ENCODE measurements around the gene KCNQ1. TPM values are rescaled to one million over a fixed set of nuclear protein-coding genes. Genes with fewer than 3 reads are reported as not detected.

KCNQ1 gene
- total RNA-seq, 2 experiments from 2014 or later: 9.1 to 10.9 TPM

- CTCF ChIA-PET: no interaction called here
- no peaks in the 10 kb centered on the region for H3K9me3 Mint-ChIP-seq (ENCODE audit: low read depth)
- no peaks in the 10 kb centered on the region for H3K36me3 Mint-ChIP-seq (ENCODE audit: low read depth)
- POLR2A ChIA-PET: no interaction called here
- DNase-seq (peak; percentile 2), ATAC-seq (no peak)
- H3K27me3 Mint-ChIP-seq: no peaks in the 10 kb centered on the region
- H3K4me3 Mint-ChIP-seq: no peak overlapping the region
- intact Hi-C loops (cut with DNase I, micrococcal nuclease): no loop called here
- no peaks in the 10 kb centered on the region for H3K4me1 Mint-ChIP-seq
- no peak overlapping the region for H3K27ac Mint-ChIP-seq
These were observed 242.4 kb downstream of the KCNQ1 start for GRCh38 chr11:2687223-2687530.

- Mint-ChIP-seq H3K4me3 (no peak overlapping the region), H3K27ac (no peak overlapping the region), H3K9me3 (ENCODE audit: low read depth) (no peaks in the 10 kb centered on the region), H3K36me3 (ENCODE audit: low read depth) (no peaks in the 10 kb centered on the region), H3K27me3 (no peaks in the 10 kb centered on the region), H3K4me1 (no peaks in the 10 kb centered on the region)
- intact Hi-C loops (cut with DNase I, micrococcal nuclease): no loop called here
- ATAC-seq: no peak
- ChIA-PET POLR2A (no interaction called here), CTCF (no interaction called here)
- peak; percentile 2 for DNase-seq
These were observed 243.0 kb downstream of the KCNQ1 start for GRCh38 chr11:2687782-2688191.

GRCh38 chr11:2688381-2689231, 243.8 kb downstream of the KCNQ1 start:
- intact Hi-C loops (cut with DNase I, micrococcal nuclease): no loop called here
- ChIA-PET POLR2A (no interaction called here), CTCF (interaction anchor here (0.6 kb wide), 1 partner anchor 879 kb away, joined by 3 read pairs; no protein-coding TSS in a partner anchor)
- Mint-ChIP-seq H3K4me1 (no peaks in the 10 kb centered on the region), H3K27ac (no peak overlapping the region), H3K9me3 (ENCODE audit: low read depth) (no peaks in the 10 kb centered on the region), H3K27me3 (no peaks in the 10 kb centered on the region), H3K4me3 (no peak overlapping the region), H3K36me3 (ENCODE audit: low read depth) (no peaks in the 10 kb centered on the region)
- DNase-seq (peak; percentile 1), ATAC-seq (no peak)

GRCh38 chr11:2689651-2690575, 245.1 kb downstream of the KCNQ1 start:
- peak; percentile 1 for DNase-seq
- ChIA-PET CTCF (no interaction called here), POLR2A (interaction anchor here (0.5 kb wide), 1 partner anchor 10 kb away, joined by 4 read pairs; the partner anchor contains the start of gene KCNQ1OT1)
- Mint-ChIP-seq H3K4me3 (no peak overlapping the region), H3K36me3 (ENCODE audit: low read depth) (no peaks in the 10 kb centered on the region), H3K9me3 (ENCODE audit: low read depth) (no peaks in the 10 kb centered on the region), H3K27me3 (no peaks in the 10 kb centered on the region), H3K27ac (no peak overlapping the region), H3K4me1 (no peaks in the 10 kb centered on the region)
- intact Hi-C loops (cut with DNase I, micrococcal nuclease): no loop called here
- no peak for ATAC-seq

DNA sequence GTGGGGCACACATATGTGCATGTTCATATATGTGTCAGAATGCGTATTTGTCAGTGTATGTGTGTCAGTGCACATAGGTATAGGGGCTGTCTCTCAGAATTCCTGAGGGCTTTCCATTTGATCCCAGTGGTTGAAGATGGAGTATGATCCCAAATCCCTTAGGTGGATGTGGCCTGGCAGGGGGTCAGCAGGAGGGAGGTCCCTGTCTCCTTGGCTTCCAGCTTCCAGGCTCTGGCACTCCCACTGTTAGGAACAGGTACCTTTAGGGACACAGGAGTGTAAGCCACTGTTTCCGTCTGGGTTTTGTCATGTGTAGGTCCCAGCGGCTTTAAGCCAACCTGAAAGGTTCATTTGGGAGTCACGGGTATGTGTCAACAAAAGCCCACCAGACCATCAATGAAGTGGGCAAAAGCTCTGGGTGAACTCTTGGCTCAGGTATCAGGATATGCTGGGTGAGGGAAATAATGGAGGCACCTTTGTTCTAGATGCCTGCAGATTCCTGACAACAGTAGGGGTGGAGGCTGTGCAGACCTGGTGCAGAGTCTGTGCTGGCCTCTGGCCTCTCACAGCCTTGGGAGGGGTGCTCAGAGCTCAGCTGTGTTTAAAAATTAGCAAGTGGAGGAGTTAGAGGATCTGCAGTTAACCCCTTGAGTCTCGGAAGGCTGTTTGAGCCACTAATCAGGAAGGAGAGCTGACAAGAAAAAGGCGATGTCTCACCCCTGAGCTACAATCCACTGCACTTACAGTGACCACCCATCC, 246.0 kb downstream of the KCNQ1 start:
- Mint-ChIP-seq H3K4me3 (no peak overlapping the region), H3K4me1 (no peaks in the 10 kb centered on the region), H3K27ac (no peak overlapping the region), H3K36me3 (ENCODE audit: low read depth) (no peaks in the 10 kb centered on the region), H3K9me3 (ENCODE audit: low read depth) (no peaks in the 10 kb centered on the region), H3K27me3 (no peaks in the 10 kb centered on the region)
- ATAC-seq (no peak), DNase-seq (peak; percentile 1)
- intact Hi-C loops (cut with DNase I, micrococcal nuclease): no loop called here
- CTCF ChIA-PET: interaction anchor here (0.6 to 0.8 kb wide), 2 partner anchors 30 to 197 kb away, joined by 3 read pairs; no protein-coding TSS in a partner anchor
- POLR2A ChIA-PET: no interaction called here

GRCh38 chr11:2691355-2691761, 246.6 kb downstream of the KCNQ1 start:
- Mint-ChIP-seq H3K27me3 (no peaks in the 10 kb centered on the region), H3K27ac (no peak overlapping the region), H3K4me1 (no peaks in the 10 kb centered on the region), H3K4me3 (no peak overlapping the region), H3K9me3 (ENCODE audit: low read depth) (no peaks in the 10 kb centered on the region), H3K36me3 (ENCODE audit: low read depth) (no peaks in the 10 kb centered on the region)
- no peak for ATAC-seq
- CTCF ChIA-PET: interaction anchor here (0.6 to 0.9 kb wide), 3 partner anchors 30 to 196 kb away, joined by 3 to 4 read pairs (median 3); no protein-coding TSS in a partner anchor
- intact Hi-C loops (cut with DNase I, micrococcal nuclease): no loop called here
- POLR2A ChIA-PET: no interaction called here
- DNase-seq: no peak

DNA sequence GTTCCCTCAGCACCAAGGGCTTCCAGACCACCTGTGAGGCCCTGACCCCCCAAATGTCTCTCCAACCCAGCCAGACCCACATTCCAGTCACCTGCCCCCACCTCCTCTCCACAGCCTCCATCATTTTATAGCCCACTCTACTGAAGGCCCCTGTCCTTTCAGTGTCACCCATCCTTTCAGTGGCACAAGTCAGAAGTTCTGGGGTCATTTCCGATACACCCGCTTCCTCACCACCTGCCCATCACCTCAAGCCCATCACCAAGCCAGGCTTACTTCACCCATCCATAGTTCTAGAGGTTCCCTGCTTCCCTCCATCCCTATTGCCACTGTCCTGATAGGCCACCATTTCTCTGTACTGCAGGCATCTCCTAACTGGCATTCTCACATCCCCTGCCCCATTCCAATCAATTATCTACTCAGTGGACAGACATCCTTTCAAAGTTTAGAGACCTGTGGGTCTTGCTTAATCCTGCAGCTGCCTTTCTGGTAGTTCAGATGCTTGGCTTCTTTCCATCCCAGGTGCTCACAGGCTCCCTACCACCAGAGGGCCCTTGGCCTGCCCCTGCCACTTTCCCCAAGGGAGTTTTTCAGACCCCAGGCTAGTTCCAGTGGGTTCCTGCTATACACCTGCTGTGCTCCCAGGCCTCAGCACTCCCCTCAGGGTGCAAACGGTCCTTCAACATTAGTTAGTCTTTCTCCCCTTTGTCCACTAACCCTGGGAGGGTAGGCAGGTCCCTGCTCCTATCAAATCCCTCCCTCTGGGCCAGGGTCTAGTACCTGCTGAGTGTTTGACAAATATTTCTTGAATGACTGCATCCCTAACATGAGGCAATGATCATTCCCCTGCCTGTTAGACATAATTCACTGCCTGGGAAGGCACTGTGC, 247.4 kb downstream of the KCNQ1 start:
- Mint-ChIP-seq H3K27ac (no peak overlapping the region), H3K36me3 (ENCODE audit: low read depth) (no peaks in the 10 kb centered on the region), H3K27me3 (no peaks in the 10 kb centered on the region), H3K4me3 (no peak overlapping the region), H3K9me3 (ENCODE audit: low read depth) (no peaks in the 10 kb centered on the region), H3K4me1 (no peaks in the 10 kb centered on the region)
- CTCF ChIA-PET: interaction anchor here (0.7 to 0.9 kb wide), 2 partner anchors 25 to 81 kb away, joined by 3 to 4 read pairs; no protein-coding TSS in a partner anchor
- POLR2A ChIA-PET: no interaction called here
- DNase-seq (peak; percentile 6), ATAC-seq (no peak)
- intact Hi-C loops (cut with DNase I, micrococcal nuclease): no loop called here

DNA sequence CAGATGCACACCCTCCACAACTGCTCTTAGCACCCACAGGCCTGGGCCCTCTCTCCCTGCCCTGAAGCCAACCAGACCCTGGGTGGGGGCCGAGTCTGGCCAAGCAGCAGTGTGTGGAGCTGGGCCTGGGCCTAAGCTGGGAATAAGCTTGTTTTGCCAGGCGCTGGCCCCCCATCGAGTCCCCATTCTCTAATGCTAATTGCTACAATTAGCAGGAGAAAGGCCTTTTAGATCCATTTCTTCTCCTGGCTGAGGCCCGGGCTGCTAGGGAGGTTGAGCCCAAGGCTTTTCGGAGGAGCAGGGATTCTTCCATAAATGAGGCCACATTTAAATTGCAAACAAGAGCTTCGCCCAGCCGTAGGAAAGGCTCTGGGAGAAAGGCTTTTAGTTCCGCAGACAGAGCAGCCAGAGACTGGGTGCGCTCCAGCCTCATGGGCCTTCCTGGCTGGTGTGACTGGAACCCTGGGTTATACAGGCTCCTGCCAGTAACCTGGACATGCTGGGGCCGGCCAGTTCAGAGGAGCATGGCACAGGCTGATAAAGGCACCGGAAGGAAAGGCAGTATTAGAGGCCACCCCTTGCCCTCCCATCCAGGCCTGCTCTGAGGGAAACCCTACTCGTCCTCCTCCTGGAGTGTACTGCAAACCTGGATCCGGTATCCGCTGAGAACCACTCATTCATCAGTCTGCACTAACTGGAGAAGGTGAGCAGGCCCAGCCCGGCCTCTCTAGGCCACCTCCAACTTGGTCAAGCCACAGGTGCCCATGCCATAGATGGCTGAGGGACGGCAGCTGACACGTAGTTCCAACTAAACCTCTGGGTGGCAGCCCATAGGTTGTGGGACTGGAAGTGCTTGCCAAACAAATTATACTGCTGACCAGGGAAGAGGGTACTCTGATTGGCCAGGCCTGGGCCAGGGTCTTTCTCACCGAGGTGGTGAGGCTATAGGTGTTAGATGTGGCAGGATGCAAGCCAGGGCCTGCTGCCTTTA, 248.8 kb downstream of the KCNQ1 start:
- H3K4me3 Mint-ChIP-seq: no peak overlapping the region
- ChIA-PET CTCF (no interaction called here), POLR2A (no interaction called here)
- H3K27ac Mint-ChIP-seq: no peak overlapping the region
- intact Hi-C loops (cut with DNase I, micrococcal nuclease): no loop called here
- H3K27me3 Mint-ChIP-seq: no peaks in the 10 kb centered on the region
- H3K4me1 Mint-ChIP-seq: peaks cover 4% of the 10 kb centered on the region
- H3K36me3 Mint-ChIP-seq (ENCODE audit: low read depth): peaks cover 4% of the 10 kb centered on the region
- H3K9me3 Mint-ChIP-seq (ENCODE audit: low read depth): no peaks in the 10 kb centered on the region
- ATAC-seq: no peak
- peak; percentile 2 for DNase-seq

DNA sequence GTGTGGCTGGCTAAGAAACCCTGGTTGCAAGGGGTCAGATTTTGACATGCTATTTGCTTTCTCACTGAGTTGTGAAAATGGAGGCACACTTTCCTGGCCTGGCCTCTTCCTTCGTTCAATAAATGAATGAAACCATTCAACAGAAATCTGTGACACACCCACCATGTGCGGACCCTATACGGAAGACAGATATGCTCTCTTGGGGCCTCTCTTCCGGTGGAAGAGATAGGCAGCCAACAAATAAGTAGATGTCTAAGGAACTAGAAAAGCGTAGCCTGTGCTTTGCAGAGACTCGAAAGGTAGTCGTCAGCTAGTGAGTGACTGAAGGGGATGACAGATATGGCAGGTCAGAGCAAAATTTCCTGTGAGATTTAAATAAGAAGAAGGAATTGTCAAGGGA, 249.7 kb downstream of the KCNQ1 start:
- POLR2A ChIA-PET: no interaction called here
- Mint-ChIP-seq H3K4me3 (no peak overlapping the region), H3K27ac (no peak overlapping the region), H3K36me3 (ENCODE audit: low read depth) (peaks cover 10% of the 10 kb centered on the region), H3K27me3 (no peaks in the 10 kb centered on the region), H3K4me1 (peaks cover 8% of the 10 kb centered on the region), H3K9me3 (ENCODE audit: low read depth) (no peaks in the 10 kb centered on the region)
- ATAC-seq (no peak), DNase-seq (peak; percentile 0)
- CTCF ChIA-PET: interaction anchor here (0.5 kb wide), 2 partner anchors 9 to 58 kb away, joined by 3 read pairs; no protein-coding TSS in a partner anchor
- intact Hi-C loops (cut with DNase I, micrococcal nuclease): no loop called here
